ENCODE data around the gene GEMIN5. TPM values are rescaled to one million over a fixed set of nuclear protein-coding genes. Genes with fewer than 3 reads are reported as not detected.
"Not testable (repeated sequence)": the region's sequence is repeated elsewhere in the genome, so short reads cannot be mapped to it uniquely, and the experiment has no call there.

The GEMIN5 gene
- total and polyA plus RNA-seq, 2 of the 4 experiments (the other 2 are of a cell fraction): 9.0 to 31.5 TPM

DNA sequence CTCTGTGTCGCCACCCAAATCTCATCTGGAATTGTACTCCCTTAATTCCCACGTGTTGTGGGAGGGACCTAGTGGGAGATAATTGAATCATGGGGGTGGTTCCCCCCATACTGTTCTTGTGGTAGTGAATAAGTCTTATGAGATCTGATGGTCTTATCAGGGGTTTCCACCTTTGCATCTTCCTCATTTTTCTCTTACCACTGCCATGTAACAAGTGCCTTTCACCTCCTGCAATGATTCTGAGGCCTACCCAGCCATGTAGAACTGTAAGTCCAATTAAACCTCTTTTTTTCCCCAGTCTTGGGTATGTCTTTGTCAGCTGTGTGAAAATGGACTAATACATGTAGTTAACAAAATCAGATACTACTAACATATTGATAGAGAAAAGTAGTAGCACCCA is 40.3 kb upstream of the GEMIN5 start:
- H3K27me3 ChIP-seq (ENCODE audit: control insufficient read depth, insufficient read depth, low read length); H3K4me3 ChIP-seq (ENCODE audit: insufficient read depth, low read depth, low read length); H3K14ac ChIP-seq (replicated peaks; ENCODE audit: low read depth, low read length); H3K27ac ChIP-seq (ENCODE audit: insufficient read depth, low read length); H3K4me1 ChIP-seq (ENCODE audit: control insufficient read depth, insufficient read depth, low read length); H3K23ac ChIP-seq (ENCODE audit: low read depth, low read length); H3K36me3 ChIP-seq (ENCODE audit: control insufficient read depth, insufficient read depth, low read length); H3K79me1 ChIP-seq (ENCODE audit: low read depth in 1 of 2, low read length in 2 of 2); CTCF ChIA-PET; H2BK20ac ChIP-seq (ENCODE audit: low read depth, low read length); H3K18ac ChIP-seq (ENCODE audit: low read depth, low read length); H2AK9ac ChIP-seq (replicated peaks; ENCODE audit: low read depth, low read length, poor library complexity); POLR2A ChIA-PET (ENCODE audit: unreplicated experiment); H3K4me2 ChIP-seq (ENCODE audit: low read depth, low read length); H2BK120ac ChIP-seq (ENCODE audit: low read depth, low read length); H2BK5ac ChIP-seq (ENCODE audit: low read depth, low read length, poor library complexity, severe bottlenecking); BruUV-seq (replicated peaks); H3K9me1 ChIP-seq (ENCODE audit: insufficient read depth, low read length); H3K4ac ChIP-seq (ENCODE audit: low read depth, low read length); H2AFZ ChIP-seq (replicated peaks; ENCODE audit: low read length, poor library complexity); H2AK5ac ChIP-seq (ENCODE audit: low read depth, low read length); H4K8ac ChIP-seq (ENCODE audit: low read depth in 2 of 2, low read length in 2 of 2); DNase-seq; H2BK15ac ChIP-seq (ENCODE audit: low read depth, low read length); H4K91ac ChIP-seq (ENCODE audit: insufficient read depth, low read depth, low read length); dilution Hi-C loops (cut with HindIII; ENCODE audit: low sequenced_read_pairs, unreplicated experiment); H4K5ac ChIP-seq (ENCODE audit: low read depth, low read length); H3K56ac ChIP-seq (ENCODE audit: extremely low read depth, insufficient read depth, low read length); H4K20me1 ChIP-seq (ENCODE audit: insufficient read depth, low read length); H3K9ac ChIP-seq (ENCODE audit: low read depth, low read length); H3K9me3 ChIP-seq (ENCODE audit: control insufficient read depth, insufficient read depth, low read length); ATAC-seq (ENCODE audit: low read depth): not testable (repeated sequence)
- in situ Hi-C loops (cut with MboI; ENCODE audit: low sequenced_read_pairs): loop anchor here (10.0 kb wide), 1 partner anchor 1847 kb away; no protein-coding TSS in a partner anchor
- intact Hi-C loops (cut with micrococcal nuclease): loop anchor here (10.0 kb wide), 1 partner anchor 1847 kb away; no protein-coding TSS in a partner anchor
- no CpG with 5 or more reads among the region's 2 CpGs for WGBS, 2 experiments (ENCODE audit: extremely low coverage in 2 of 2, insufficient read length in 1 of 2)

Data from IMR-90 (cell line).